Fibroblast of skin of abdomen (primary cell): ENCODE results near the gene SESN2. TPM values are rescaled to one million over a fixed set of nuclear protein-coding genes. Genes with fewer than 3 reads are reported as not detected.

Experiments used
- DNase-seq: peaks from one replicate; pipeline ENCODE4 v3.0.0-alpha.2; 2013
- polyA plus RNA-seq, 2 experiments: library from polyadenylated mRNA; unstranded; fragments of 120-200 nt; gene quantifications; one replicate each; pipeline ENCODE4 v1.2.1, GENCODE V29; 2013; ENCODE audit not compliant: insufficient read length in 2 of 2

Gene SESN2, protein sequence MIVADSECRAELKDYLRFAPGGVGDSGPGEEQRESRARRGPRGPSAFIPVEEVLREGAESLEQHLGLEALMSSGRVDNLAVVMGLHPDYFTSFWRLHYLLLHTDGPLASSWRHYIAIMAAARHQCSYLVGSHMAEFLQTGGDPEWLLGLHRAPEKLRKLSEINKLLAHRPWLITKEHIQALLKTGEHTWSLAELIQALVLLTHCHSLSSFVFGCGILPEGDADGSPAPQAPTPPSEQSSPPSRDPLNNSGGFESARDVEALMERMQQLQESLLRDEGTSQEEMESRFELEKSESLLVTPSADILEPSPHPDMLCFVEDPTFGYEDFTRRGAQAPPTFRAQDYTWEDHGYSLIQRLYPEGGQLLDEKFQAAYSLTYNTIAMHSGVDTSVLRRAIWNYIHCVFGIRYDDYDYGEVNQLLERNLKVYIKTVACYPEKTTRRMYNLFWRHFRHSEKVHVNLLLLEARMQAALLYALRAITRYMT
- polyA plus RNA-seq (2013, experiment 1 of 2; ENCODE audit: insufficient read length) = 50.4 TPM
- 52.6 TPM for polyA plus RNA-seq (2013, experiment 2 of 2; ENCODE audit: insufficient read length)

DNA sequence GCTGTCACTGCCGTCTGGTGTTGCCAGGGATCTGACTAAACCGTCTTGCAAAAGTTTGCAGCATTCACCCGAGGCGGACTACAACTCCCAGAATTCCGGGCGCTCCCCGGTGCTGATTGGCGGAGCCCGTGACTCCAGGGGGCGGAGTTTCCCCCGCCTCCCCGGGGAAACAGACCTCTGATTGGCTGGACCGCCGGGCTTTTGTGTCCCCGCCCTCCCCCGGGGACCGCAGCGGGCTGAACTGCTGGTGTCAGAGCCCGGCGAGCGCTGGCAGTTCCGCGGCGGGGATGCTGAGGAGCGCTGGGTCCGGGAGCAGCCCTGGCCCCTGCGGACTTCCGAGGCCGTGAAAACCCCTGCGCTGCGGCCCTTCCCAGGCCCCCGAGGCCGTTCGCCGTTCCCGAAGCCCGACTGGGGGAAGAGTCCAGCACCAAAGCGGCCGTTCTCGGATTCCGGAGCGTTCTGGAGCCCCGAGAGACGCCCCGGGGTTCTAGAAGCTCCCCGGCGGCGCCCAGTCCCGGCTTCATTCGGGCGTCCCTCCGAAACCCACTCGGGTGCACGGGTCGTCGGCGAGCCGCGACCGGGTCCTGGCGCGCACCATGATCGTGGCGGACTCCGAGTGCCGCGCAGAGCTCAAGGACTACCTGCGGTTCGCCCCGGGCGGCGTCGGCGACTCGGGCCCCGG is at the start of gene SESN2:
Gene SESN2, plus strand, starts transcription at position 267 of the 682 bp plus-strand sequence. Its CDS starts 330 bp downstream, at position 597.
- peak; percentile 99 for DNase-seq

DNA sequence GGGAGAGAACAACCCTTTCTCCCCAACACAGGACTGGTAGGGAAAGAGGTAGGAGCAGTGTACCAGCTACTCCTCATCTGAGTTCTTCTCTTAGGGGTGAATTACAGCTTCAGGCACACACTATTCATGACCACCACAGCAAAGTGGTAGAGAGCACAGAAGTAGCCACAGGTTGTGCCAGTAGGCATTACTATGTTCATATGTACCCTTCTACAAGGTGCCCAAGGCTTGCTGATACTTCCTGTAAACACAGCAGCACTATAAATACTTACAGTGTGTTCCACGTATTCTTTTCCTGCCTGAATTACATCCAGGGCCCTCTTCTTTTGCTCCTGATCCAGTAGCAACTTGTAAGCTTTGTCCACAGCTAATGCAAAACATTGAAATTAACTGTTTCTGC is 49.6 kb upstream of the SESN2 start:
- no peak for DNase-seq

DNA sequence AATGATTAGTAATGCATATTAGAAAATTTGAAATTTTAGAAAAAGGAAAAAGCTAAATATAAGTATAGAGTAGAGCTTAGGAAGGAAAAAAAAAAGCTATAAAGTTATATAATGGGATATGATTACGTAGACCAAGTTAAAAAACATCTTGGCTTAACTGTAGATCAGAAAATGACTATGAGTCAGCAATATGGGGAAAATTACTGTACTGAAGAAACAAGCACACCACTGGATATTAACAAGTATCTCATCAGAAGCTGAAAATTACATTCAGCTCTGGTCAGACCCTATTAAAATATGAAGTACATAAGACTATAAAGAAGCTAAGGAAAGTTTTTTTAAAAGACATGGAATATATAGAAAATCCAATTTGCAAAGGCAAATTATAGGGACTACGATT is 46.0 kb upstream of the SESN2 start:
- DNase-seq = no peak

DNA sequence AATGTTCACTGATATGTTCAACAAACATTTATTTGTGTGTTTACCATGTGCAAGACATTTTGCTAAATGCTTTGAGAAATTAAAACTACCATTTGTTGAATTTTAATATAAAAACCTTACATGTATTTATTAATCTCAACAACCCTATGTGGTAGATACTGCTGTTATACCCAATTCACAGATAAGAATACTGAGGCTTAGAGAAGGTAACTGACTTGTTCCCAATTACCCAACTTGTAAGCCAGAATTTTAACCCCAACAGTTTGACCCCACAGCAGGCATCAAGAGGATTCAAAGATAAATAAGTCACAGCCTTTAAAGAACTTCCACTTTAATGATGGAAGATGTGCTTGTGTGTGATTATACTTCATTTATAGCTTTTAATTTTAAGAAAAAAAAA is 30.2 kb upstream of the SESN2 start:
- no peak for DNase-seq

DNA sequence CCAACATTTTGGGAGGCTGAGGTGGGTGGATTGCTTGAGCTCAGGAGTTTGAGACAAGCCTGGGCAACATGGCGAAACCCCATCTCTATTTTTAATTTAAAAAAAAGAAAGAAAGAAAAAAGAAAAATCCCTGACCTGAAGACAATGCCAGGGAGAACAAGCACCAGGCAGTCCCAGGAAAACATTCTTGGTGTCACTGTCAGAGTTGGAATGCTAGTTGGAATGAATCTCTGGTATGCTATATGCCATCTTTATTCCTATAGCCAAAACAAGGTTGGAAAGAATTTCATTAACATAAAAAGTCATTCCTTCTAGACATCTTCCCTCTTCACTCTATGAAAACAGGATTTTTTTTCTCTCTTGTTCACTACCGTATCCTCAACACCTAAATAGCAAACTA is 29.3 kb upstream of the SESN2 start:
- no peak for DNase-seq

DNA sequence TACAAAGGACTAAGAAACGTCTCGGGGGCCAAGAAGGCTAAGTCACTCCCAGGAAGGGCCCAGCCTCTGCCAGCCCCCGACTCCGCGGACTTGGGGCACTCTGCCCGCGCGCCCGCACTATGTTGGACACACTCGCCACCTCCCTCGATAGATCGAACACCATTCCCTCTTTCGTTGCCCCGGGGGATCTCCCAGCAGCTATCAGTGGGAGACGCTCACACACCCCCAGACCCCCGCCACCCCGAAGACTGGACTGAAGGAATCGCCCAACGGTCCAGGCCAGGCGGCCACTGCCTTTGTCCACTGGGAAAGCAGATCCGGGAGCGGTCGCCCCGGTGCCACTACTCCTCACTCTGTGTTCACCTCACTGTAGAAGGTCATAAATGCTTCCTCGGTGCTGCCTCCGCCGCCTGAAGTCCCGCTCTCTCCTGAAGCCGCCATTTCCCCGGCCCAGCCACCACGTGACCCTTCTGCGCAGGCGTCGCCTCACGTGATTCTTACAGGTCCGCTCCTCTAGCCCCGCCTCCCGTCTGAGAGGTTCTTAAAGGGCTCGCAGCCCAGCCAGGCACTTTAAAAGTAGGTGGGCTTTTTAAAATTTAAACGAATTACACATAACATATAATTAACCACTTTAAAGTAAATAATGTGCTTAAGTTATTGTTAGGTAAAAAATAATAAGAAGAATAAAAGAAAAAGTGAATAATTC is 26.6 kb upstream of the SESN2 start, which contains the start of gene DNAJC8:
Gene DNAJC8, minus strand, starts transcription at position 472 of the 706 bp plus-strand sequence. Its CDS starts 31 bp downstream, at position 441.
- DNase-seq = peak; percentile 88

DNA sequence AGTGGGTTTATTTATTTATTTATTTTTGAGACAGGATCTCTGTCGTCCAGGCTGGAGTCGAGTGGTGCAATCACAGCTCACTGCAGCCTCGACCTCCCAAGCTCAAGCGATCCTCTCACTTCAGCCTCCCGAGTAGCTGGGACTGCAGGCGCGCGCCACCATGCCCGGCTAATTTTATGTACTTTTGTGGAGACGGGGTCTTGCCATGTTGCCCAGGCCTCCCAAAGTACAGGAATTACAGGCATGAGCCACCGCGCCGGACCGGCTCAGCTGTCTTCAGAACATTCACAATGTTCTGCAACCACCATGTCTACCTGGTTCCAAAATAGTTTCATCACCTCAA is 26.1 kb upstream of the SESN2 start:
- DNase-seq = no peak

DNA sequence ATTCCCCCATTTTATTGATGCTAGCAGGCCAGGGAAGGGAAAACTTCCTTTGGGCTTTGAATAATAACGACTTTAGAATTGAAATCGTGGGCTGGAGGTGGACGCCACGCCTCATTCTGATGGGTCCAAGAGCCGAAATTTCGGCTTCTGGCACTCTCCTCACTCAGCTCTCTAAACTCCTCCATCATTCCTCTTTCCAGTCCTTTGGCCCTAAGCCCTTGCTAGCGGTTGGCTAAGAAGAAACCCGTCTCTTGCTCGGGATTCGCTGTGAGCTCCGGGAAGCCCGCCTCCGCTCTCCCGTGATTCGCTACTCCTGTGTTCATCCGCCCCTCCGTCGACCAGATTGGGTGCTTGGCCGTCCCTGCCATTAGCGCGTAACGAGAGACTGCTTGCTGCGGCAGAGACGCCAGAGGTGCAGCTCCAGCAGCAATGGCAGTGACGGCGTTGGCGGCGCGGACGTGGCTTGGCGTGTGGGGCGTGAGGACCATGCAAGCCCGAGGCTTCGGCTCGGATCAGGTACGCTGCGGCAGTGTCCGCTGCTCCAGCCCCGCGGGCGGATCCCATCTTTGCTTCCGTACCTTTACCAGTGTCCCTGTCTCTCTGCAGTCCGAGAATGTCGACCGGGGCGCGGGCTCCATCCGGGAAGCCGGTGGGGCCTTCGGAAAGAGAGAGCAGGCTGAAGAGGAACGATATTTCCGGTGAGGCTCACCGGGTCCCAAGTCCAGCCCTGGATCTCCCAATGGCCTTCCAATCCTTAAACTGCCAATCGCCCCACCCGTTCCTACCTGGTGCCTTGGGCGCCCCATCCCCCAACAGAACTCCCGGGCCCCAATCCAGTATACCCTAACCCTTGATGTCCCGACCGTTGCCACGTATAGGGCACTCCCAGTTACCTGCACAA is 23.3 kb upstream of the SESN2 start, which contains the start of gene ATP5IF1:
Gene ATP5IF1, plus strand, starts transcription at position 370 of the 901 bp plus-strand sequence. Its CDS starts 60 bp downstream, at position 430.
- peak; percentile 98 for DNase-seq

DNA sequence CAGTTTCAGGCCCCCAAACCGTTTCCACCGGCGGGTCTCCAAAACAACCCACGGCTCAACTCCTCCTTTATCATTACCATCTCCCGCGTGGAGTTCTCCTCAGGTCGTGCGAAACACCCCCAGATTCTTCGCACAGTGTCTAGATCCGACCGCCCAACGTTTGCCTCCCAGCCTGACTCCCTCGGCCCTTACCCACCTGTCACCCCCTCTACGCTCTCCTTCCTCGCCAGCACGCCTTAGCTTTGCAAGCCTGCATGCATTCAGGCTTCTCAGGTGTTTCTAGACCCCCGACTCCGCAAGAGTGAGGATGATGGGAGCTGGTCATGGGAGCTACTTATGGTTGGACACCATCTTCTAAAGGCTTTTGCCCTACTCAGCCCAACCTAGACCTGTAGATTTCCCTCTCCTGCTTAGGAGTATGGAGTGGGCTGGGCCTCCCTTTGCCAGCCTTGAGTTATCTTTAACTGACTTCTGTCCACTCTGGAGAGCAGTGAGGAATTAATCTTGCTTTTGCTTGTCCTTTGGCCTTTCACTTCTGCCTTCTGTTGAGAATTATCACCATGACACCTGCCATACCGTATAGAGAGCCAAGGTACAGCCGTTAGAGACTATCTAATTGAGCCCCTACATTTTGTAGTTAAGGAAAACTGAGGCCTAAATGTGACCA is 22.5 kb upstream of the SESN2 start:
- DNase-seq = no peak

DNA sequence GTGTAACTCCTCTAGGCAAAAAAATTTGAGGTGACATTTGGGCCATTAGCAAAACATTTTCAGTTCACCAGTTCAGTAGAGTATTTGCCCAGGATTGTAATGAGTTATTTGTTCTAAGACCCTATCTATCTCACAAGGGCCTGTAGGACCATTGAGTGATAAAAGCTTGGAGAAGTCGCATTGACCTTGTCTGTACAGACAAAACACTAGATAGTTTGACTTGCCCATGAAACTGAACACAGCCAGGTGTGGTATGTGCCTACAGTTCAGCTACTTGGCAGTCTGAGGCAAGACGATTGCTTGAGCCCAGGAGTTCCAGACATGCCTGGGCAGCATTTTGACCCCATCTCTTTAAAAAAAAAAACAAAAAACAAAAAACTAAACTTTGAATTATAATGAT is 20.3 kb upstream of the SESN2 start:
- DNase-seq = no peak

DNA sequence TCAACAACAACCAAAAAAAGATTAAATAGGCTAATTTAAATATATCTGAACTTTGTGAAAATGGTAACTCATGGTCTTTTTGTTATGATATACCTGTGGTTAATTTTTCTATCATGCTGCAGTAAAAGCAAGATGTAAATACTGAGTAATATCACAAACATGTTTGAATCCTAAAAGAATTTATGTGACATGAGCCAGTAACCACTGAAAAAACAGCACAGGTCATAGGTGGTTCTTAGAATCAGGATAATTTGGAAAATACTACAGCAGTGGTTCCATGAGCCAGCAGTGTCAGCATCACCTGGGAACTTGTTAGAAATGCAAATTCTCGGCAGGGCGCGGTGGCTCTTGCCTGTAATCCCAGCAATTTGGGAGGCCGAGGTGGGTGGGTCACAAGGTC is 19.3 kb upstream of the SESN2 start:
- no peak for DNase-seq

DNA sequence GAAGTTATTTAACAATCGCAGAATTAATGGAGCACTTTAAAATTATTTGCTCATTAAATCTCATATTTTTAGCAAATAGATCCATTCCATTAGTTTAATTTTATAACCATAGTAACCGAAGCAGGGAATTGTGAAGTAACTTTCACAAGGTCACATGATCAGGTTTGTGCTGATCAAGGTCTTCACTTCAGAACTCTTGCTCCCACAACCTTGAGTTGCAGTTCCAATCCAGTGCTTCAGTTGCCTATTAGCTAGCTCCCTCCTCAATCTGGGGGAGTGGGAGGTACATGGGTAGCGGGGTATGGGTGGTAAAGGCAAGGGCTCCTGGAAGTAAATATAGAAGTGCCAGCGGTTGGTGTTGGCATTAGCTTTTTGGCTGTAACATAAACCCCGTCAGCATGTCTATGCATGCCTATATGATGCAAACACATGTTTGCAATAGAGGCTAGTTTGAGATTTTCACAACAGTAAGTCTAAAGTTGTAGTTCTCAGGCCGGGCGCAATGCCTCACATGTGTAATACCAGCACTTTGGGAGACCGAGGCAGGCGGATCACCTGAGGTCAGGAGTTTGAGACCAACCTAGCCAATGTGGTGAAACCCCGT is 17.6 kb upstream of the SESN2 start:
- DNase-seq = no peak

DNA sequence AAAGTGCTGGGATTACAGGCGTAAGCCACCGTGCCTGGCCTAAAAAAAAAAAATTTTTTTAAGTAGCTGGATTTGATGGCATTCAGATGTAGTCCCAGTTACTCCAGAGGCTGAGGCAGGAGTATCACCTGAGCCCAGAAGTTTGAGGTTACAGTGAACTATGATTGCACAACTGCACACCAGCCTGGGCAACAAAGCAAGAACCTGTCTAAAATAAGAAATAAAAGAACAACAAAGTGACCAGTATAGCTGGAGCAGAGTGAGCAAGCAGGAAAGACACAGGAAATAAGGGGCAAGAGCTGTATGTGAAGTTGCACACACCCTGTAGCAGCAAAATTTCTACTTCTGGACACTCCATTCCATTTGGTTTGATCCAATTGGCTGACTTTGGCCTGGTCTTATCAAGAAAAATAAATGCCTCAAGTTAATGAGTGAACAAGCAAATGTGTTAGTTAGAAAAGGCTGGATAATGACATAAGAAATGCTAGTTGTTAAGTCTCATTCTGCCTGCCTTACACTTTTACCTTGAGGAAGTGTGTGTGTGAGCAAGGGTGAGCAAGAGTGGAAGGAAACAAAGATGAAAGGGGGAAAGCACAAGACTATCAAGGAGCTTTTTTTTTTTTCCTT is 15.5 kb upstream of the SESN2 start:
- no peak for DNase-seq

DNA sequence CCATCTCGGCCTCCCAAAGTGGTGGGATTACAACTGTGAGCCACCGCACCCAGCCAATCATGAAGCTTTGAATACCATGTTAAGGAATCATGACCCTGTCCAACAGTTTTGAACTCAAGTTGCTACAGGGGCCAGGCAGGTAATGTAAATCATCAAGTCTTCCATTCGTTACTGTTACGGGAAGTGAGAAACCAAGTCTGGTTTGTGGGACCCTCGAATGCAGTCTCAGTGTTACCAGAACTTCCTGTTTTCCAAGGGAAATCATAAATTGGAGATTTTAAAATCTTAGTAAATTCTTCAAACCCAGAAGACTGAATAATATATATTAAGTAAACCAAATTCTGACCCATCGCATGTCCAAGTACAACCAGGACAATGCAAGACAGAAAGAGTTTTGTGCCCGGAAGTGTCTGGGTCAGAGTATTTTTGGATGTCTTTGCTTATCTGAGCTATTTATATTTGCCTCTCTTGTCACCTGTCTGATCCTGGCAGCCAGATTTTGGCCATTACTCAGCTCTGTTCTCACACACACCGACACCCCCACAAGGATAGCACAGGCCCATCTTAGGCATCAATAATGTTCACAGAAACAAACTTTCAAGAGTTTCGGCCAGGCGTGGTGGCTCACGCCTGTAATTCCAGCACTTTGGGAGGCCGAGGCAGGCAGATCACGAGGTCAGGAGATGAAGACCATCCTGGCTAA is 14.6 kb upstream of the SESN2 start:
- no peak for DNase-seq

DNA sequence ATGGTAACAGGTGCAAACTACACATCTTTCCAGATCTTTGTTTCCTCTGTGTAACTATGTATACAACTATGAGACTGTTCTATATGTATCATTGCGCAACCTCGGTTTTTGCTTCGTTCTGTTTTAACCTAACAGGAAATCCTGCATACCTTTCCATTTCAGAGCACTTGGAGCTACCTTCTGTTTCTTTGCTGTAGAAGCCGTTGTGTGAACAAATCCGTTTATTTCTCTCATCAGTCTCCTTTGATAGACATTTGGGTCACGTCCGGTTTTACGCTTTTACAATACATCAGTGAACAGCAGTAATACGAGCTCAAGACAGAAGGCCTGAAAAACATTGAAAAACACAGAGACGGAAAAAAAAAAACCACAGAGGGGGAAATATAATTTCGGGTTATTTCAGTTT is 12.9 kb upstream of the SESN2 start:
- no peak for DNase-seq

DNA sequence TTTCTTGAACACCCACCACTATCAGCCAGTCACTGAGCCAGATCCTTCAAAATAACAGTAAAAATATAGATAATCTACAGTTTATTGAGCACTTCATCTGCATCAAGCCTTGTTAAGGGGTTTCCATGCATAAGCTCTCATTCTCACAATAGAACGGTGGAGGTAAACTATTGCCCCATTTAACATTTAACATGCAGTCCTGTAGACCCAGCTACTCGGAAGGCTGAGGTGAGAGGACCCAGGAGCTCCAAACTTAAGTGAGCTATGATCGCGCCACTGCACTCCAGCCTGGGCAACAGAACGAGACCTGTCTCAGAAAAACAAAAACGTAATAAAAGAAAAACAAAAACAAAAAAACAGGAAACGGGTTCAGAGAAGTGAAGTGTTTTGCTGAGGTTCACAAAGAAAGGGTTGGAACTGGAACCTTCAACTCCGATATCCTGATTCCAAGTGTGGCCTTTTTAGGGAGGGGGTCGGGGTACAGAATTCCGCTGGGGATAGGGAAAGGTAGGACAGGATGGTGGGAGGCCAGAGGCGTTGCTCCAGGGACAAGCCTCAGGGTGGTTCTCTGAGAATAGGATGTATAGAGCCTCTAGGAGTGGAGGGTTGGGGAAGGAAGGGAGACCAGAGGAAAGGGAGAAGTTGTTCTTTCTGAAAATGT is 11.6 kb upstream of the SESN2 start:
- no peak for DNase-seq

DNA sequence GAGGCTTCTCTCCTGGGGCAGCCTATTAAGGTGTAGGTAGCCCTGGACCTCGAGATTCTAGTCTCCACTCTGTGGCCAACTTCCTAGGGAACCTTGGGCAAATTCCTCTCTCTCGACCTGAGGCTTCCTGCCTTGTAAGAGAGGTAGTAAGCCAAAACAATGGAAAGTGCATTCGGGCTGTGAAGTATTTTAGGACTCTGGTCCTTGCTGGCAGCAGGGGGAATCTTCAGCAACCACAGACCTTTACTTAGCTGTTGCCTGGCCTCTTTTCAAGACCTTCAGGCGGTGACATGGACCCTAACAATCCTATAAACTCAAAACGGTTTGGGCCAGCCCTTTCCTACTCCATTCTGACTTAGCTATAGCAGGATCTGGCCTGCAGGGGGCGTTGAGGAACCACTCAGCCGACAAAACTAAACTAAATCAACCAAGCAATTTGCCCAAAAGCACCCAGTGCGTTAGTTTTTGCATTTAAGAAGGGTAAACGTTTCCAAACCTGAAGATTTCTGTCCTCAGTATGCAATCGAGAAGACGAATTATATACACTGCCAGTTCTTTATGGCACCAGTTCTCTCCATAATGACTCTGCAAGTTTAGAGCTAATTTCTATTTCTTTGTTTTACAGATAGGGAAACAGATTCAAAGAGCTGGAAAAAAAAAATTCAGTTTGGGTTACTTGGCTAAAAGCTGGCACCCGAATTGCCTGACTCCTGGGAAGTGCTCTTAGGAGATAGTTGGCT is 10.9 kb upstream of the SESN2 start:
- DNase-seq = peak; percentile 75
